ENCODE measurements around the gene SLC25A11. TPM values are rescaled to one million over a fixed set of nuclear protein-coding genes. Genes with fewer than 3 reads are reported as not detected.
A peak's percentile ranks its signal among the peaks of the same experiment; 100 is the strongest.

The SLC25A11 gene
- total RNA-seq, 1 experiment from 2014 or later, result 65.9 TPM

DNA sequence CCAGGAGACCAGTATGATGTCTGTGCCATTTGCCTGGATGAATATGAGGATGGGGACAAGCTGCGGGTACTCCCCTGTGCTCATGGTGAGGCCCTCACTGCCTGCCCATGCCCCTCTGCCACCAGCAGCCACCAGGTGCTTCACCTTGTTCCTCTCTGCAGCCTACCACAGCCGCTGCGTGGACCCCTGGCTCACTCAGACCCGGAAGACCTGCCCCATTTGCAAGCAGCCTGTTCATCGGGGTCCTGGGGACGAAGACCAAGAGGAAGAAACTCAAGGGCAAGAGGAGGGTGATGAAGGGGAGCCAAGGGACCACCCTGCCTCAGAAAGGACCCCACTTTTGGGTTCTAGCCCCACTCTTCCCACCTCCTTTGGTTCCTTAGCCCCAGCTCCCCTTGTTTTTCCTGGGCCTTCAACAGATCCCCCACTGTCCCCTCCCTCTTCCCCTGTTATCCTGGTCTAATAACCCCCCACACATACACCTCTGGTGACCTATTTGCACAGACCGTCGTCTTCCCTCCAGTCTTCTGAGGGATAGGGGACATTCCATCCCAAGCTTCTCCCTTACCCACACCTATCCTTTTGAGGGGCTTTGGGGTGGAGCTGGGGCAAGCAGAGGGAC is 4.8 kb upstream of the SLC25A11 start:
- H3K27ac ChIP-seq (ENCODE audit: low read length), result peak overlapping the region; percentile 94
- DNase-seq (ENCODE audit: low read depth, low spot score) (no peak), ATAC-seq (no peak)
- intact Hi-C loops (cut with micrococcal nuclease; ENCODE audit: unreplicated experiment), result no loop called here
- peaks cover 27% of the 10 kb centered on the region for H3K4me1 ChIP-seq (ENCODE audit: control insufficient read depth, insufficient read depth, low read length)
- peak overlapping the region; percentile 83 to 85; a peak in 3 of 4 replicates for H3K4me3 ChIP-seq (ENCODE audit: low read depth in 2 of 2, low read length in 2 of 2)
- BruUV-seq (replicated peaks), result no TSS peak
- TF ChIP-seq SIN3A (IDR thresholded peaks at IDR 0.05; ENCODE audit: borderline replicate concordance, insufficient read depth, low read depth, low read length), result peak; percentile 48; the same call in 1 of the 2 replicates
- TF ChIP-seq POLR2AphosphoS5 (IDR thresholded peaks at IDR 0.05; ENCODE audit: low read depth, low read length), result no peak; the same call in 1 of the 2 replicates
- ChIA-PET CTCF (no interaction called here), POLR2A (interaction anchor here (0.6 to 1.2 kb wide), 2 partner anchors 23 to 380 kb away, joined by 4 to 5 read pairs; partner anchors contain the start of gene SPAG7)
- in situ Hi-C loops (cut with HindIII; ENCODE audit: low pct_unique_long_range_greater_than_20kb, low sequenced_read_pairs), result no loop called here
- peaks cover 14% of the 10 kb centered on the region for H3K36me3 ChIP-seq (ENCODE audit: control insufficient read depth, insufficient read depth, low read length)
- H3K9me3 ChIP-seq (ENCODE audit: control insufficient read depth, insufficient read depth, low read depth, low read length), result no peaks in the 10 kb centered on the region
- no peaks in the 10 kb centered on the region for H3K27me3 ChIP-seq (ENCODE audit: control insufficient read depth, insufficient read depth, low read length)

DNA sequence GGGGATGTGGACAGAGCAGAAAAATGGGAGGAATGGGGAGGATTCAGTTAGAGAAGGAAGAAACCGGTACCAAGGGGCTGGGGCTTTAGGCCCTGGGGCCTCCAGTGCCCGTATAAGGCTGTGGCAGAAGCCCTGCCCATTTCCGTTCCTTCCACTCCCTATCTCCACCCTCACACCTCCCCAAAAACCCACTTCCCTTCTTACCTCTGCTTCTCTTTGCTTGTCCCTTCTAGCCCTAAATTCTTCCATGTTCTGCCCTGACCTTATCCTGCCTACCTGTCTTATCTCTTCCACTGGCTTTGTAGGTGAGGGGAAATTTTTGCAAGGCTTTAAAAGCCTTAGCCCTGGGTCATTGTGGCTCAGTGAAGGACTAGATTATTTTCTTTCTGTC is 4.3 kb upstream of the SLC25A11 start:
- in situ Hi-C loops (cut with HindIII; ENCODE audit: low pct_unique_long_range_greater_than_20kb, low sequenced_read_pairs) (no loop called here), intact Hi-C loops (cut with micrococcal nuclease; ENCODE audit: unreplicated experiment) (no loop called here)
- Histone ChIP-seq H3K27ac (ENCODE audit: low read length) (peak overlapping the region; percentile 94), H3K4me3 (ENCODE audit: low read depth in 2 of 2, low read length in 2 of 2) (no peak overlapping the region), H3K27me3 (ENCODE audit: control insufficient read depth, insufficient read depth, low read length) (no peaks in the 10 kb centered on the region), H3K4me1 (ENCODE audit: control insufficient read depth, insufficient read depth, low read length) (peaks cover 27% of the 10 kb centered on the region), H3K36me3 (ENCODE audit: control insufficient read depth, insufficient read depth, low read length) (peaks cover 16% of the 10 kb centered on the region), H3K9me3 (ENCODE audit: control insufficient read depth, insufficient read depth, low read depth, low read length) (no peaks in the 10 kb centered on the region)
- TF ChIP-seq, protein P1, sequence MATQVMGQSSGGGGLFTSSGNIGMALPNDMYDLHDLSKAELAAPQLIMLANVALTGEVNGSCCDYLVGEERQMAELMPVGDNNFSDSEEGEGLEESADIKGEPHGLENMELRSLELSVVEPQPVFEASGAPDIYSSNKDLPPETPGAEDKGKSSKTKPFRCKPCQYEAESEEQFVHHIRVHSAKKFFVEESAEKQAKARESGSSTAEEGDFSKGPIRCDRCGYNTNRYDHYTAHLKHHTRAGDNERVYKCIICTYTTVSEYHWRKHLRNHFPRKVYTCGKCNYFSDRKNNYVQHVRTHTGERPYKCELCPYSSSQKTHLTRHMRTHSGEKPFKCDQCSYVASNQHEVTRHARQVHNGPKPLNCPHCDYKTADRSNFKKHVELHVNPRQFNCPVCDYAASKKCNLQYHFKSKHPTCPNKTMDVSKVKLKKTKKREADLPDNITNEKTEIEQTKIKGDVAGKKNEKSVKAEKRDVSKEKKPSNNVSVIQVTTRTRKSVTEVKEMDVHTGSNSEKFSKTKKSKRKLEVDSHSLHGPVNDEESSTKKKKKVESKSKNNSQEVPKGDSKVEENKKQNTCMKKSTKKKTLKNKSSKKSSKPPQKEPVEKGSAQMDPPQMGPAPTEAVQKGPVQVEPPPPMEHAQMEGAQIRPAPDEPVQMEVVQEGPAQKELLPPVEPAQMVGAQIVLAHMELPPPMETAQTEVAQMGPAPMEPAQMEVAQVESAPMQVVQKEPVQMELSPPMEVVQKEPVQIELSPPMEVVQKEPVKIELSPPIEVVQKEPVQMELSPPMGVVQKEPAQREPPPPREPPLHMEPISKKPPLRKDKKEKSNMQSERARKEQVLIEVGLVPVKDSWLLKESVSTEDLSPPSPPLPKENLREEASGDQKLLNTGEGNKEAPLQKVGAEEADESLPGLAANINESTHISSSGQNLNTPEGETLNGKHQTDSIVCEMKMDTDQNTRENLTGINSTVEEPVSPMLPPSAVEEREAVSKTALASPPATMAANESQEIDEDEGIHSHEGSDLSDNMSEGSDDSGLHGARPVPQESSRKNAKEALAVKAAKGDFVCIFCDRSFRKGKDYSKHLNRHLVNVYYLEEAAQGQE (IDR thresholded peaks at IDR 0.05; ENCODE audit: insufficient read depth in 1 of 2, low read depth in 2 of 2, low read length in 1 of 2), result no peak
- no peak for TF ChIP-seq SIN3A (IDR thresholded peaks at IDR 0.05; ENCODE audit: borderline replicate concordance, insufficient read depth, low read depth, low read length)
- TF ChIP-seq, protein P2, sequence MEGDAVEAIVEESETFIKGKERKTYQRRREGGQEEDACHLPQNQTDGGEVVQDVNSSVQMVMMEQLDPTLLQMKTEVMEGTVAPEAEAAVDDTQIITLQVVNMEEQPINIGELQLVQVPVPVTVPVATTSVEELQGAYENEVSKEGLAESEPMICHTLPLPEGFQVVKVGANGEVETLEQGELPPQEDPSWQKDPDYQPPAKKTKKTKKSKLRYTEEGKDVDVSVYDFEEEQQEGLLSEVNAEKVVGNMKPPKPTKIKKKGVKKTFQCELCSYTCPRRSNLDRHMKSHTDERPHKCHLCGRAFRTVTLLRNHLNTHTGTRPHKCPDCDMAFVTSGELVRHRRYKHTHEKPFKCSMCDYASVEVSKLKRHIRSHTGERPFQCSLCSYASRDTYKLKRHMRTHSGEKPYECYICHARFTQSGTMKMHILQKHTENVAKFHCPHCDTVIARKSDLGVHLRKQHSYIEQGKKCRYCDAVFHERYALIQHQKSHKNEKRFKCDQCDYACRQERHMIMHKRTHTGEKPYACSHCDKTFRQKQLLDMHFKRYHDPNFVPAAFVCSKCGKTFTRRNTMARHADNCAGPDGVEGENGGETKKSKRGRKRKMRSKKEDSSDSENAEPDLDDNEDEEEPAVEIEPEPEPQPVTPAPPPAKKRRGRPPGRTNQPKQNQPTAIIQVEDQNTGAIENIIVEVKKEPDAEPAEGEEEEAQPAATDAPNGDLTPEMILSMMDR (IDR thresholded peaks at IDR 0.05), result no peak
- TF ChIP-seq TCF7L2 (IDR thresholded peaks at IDR 0.05; ENCODE audit: low read depth, low read length), result no peak
- no peak; the same call in 1 of the 2 replicates for TF ChIP-seq POLR2AphosphoS5 (IDR thresholded peaks at IDR 0.05; ENCODE audit: low read depth, low read length)
- DNase-seq (ENCODE audit: low read depth, low spot score) (no peak), ATAC-seq (no peak)
- CTCF ChIA-PET, result no interaction called here
- POLR2A ChIA-PET, result interaction anchor here (1.2 kb wide), 1 partner anchor 23 kb away, joined by 5 read pairs; the partner anchor contains the start of gene SPAG7
- no TSS peak for BruUV-seq (replicated peaks)
